Endodermal cell (in vitro differentiated cells): ENCODE results near the gene PCSK9. TPM values are rescaled to one million over a fixed set of nuclear protein-coding genes. Genes with fewer than 3 reads are reported as not detected.

ENCODE experiments used
- DNase-seq: peaks from one replicate; pipeline ENCODE4 v3.0.0-alpha.2; 2017
- H3K27ac ChIP-seq: 2 replicates; pipeline ENCODE4 v1.5.1; 2013; ENCODE audit warnings: mild to moderate bottlenecking, low read depth, low read length, moderate library complexity
- H3K27me3 ChIP-seq: 2 replicates; pipeline ENCODE4 v1.6.1; 2013; ENCODE audit warnings: mild to moderate bottlenecking, low read length, moderate library complexity; ENCODE audit not compliant: insufficient read depth, control insufficient read depth, poor library complexity, severe bottlenecking
- H3K36me3 ChIP-seq: 2 replicates; pipeline ENCODE4 v1.7.0; 2013; ENCODE audit warnings: mild to moderate bottlenecking, low read length, moderate library complexity; ENCODE audit not compliant: control insufficient read depth, insufficient read depth
- H3K4me1 ChIP-seq: one replicate; pipeline ENCODE4 v1.7.0; 2013; ENCODE audit warnings: low read length; ENCODE audit not compliant: control insufficient read depth, insufficient read depth
- H3K4me3 ChIP-seq: 2 replicates; pipeline ENCODE4 v1.5.1; 2013; ENCODE audit warnings: mild to moderate bottlenecking, low read length, moderate library complexity
- H3K9ac ChIP-seq: 2 replicates; pipeline ENCODE4 v1.6.1; 2013; ENCODE audit warnings: mild to moderate bottlenecking, low read length, moderate library complexity; ENCODE audit not compliant: poor library complexity, severe bottlenecking; ENCODE audit errors: extremely low read depth
- H3K9me3 ChIP-seq: 2 replicates; pipeline ENCODE4 v1.6.1; 2013; ENCODE audit warnings: mild to moderate bottlenecking, low read length, moderate library complexity; ENCODE audit not compliant: control insufficient read depth
- H3K27ac Mint-ChIP-seq: 2 replicates; pipeline ENCODE4 v1.8.0; 2020; ENCODE audit warnings: mixed read lengths
- H3K27me3 Mint-ChIP-seq: 2 replicates; pipeline ENCODE4 v1.8.0; 2021; ENCODE audit warnings: mild to moderate bottlenecking, mixed read lengths; ENCODE audit not compliant: insufficient read depth
- H3K36me3 Mint-ChIP-seq: 2 replicates; pipeline ENCODE4 v1.8.0; 2020; ENCODE audit warnings: low read depth, mixed read lengths
- H3K4me1 Mint-ChIP-seq: 2 replicates; pipeline ENCODE4 v1.8.0; 2020; ENCODE audit warnings: mixed read lengths
- H3K4me3 Mint-ChIP-seq: 2 replicates; pipeline ENCODE4 v1.8.0; 2020; ENCODE audit warnings: mild to moderate bottlenecking, moderate library complexity, mixed read lengths
- H3K9me3 Mint-ChIP-seq: 2 replicates; pipeline ENCODE4 v1.8.0; 2020; ENCODE audit warnings: mild to moderate bottlenecking, mixed read lengths
- CTCF ChIP-seq: fragments of 200-600 bp; sonication (generic); conservative IDR thresholded peaks from 2 replicates; pipeline ENCODE4 v1.5.0; 2021; ENCODE audit warnings: antibody characterized with exemption, mild to moderate bottlenecking
- WGBS, 2 experiments: methylation state at CpG; one replicate each; pipeline versions ENCODE4 v1.1.5 to v1.1.7; 2013; ENCODE audit warnings: missing lambda C conversion rate in 2 of 2, mixed read lengths in 1 of 2; ENCODE audit not compliant: insufficient coverage in 1 of 2, insufficient read length in 1 of 2; 5-methylcytosine and 5-hydroxymethylcytosine counted together
- total RNA-seq, 2 donors: library from RNA; stranded (reverse); fragmentation: NEBNext Ultra II Directional in 1 of 2; extraction: Animal tissue kit (Norgen Biotek cat#: 25700) in 1 of 2; gene quantifications; 2 replicates in 1 of 2; 3 replicates in 1 of 2; pipeline ENCODE4 v1.2.1, GENCODE V29; 2021

PCSK9 gene
- total RNA-seq, 2 donors from 2014 or later = 26.1 to 59.9 TPM

GRCh38 chr1:55060133-55060999, 21.0 kb downstream of the PCSK9 start:
- Histone ChIP-seq H3K36me3 (peaks cover under 1% of the 10 kb centered on the region), H3K9ac (no peak overlapping the region), H3K27ac (no peak overlapping the region), H3K27me3 (no peaks in the 10 kb centered on the region), H3K4me3 (no peak overlapping the region), H3K9me3 (no peaks in the 10 kb centered on the region), H3K4me1 (no peaks in the 10 kb centered on the region)
- DNase-seq = no peak
- Mint-ChIP-seq H3K4me3 (no peak overlapping the region), H3K27ac (peak overlapping the region; percentile 52), H3K27me3 (no peaks in the 10 kb centered on the region), H3K9me3 (no peaks in the 10 kb centered on the region), H3K36me3 (peaks cover 57% of the 10 kb centered on the region), H3K4me1 (no peaks in the 10 kb centered on the region)
- 92 to 97% methylated on average over 12 to 14 of the region's 14 CpGs for WGBS, 2 experiments
- TF ChIP-seq CTCF = no peak

GRCh38 chr1:55061000-55061705, 21.8 kb downstream of the PCSK9 start:
- Mint-ChIP-seq H3K4me3 (no peak overlapping the region), H3K9me3 (no peaks in the 10 kb centered on the region), H3K36me3 (peaks cover 62% of the 10 kb centered on the region), H3K27me3 (no peaks in the 10 kb centered on the region), H3K4me1 (no peaks in the 10 kb centered on the region), H3K27ac (no peak overlapping the region)
- no peak for DNase-seq
- Histone ChIP-seq H3K27ac (no peak overlapping the region), H3K36me3 (peaks cover 8% of the 10 kb centered on the region), H3K27me3 (no peaks in the 10 kb centered on the region), H3K4me1 (no peaks in the 10 kb centered on the region), H3K9me3 (no peaks in the 10 kb centered on the region), H3K4me3 (no peak overlapping the region), H3K9ac (no peak overlapping the region)
- TF ChIP-seq CTCF = no peak
- WGBS, 2 experiments = 88 to 97% methylated on average over 9 to 13 of the region's 13 CpGs

GRCh38 chr1:55061706-55062321, 22.5 kb downstream of the PCSK9 start:
- no peaks in the 10 kb centered on the region for H3K27me3 ChIP-seq
- no peak for DNase-seq
- Mint-ChIP-seq H3K36me3 (peaks cover 63% of the 10 kb centered on the region), H3K27ac (no peak overlapping the region), H3K9me3 (no peaks in the 10 kb centered on the region), H3K4me3 (no peak overlapping the region), H3K4me1 (no peaks in the 10 kb centered on the region), H3K27me3 (no peaks in the 10 kb centered on the region)
- no peaks in the 10 kb centered on the region for H3K4me1 ChIP-seq
- no peak for TF ChIP-seq CTCF
- peaks cover 15% of the 10 kb centered on the region for H3K36me3 ChIP-seq
- H3K4me3 ChIP-seq = no peak overlapping the region
- no peak overlapping the region for H3K9ac ChIP-seq
- WGBS, 2 experiments = 90 to 91% methylated on average over 4 of the region's 4 CpGs
- no peaks in the 10 kb centered on the region for H3K9me3 ChIP-seq
- H3K27ac ChIP-seq = no peak overlapping the region
